Karpas-422 (cell line): ENCODE results near the gene HS3ST6. TPM values are rescaled to one million over a fixed set of nuclear protein-coding genes. Genes with fewer than 3 reads are reported as not detected.
"Not testable (repeated sequence)": the region's sequence is repeated elsewhere in the genome, so short reads cannot be mapped to it uniquely, and the experiment has no call there.

Source experiments
- DNase-seq: peaks from one replicate; pipeline ENCODE4 v3.0.0-alpha.2; 2015
- H2AFZ ChIP-seq: fragments of 200-600 bp; sonication (generic); 2 replicates; pipeline ENCODE4 v1.6.1; 2014; ENCODE audit warnings: antibody characterized with exemption, low read length, mixed read lengths
- H3K27ac ChIP-seq: fragments of 200-600 bp; sonication (generic); 2 replicates; pipeline ENCODE4 v1.5.1; 2014; ENCODE audit warnings: mild to moderate bottlenecking, low read length, moderate library complexity
- H3K27me3 ChIP-seq: fragments of 200-600 bp; sonication (generic); 2 replicates; pipeline ENCODE4 v1.6.1; 2014; ENCODE audit warnings: low read length, mixed read lengths
- H3K36me3 ChIP-seq: fragments of 200-600 bp; sonication (generic); 2 replicates; pipeline ENCODE4 v1.6.1; 2014; ENCODE audit warnings: low read length, mixed read lengths; ENCODE audit not compliant: insufficient read depth
- H3K4me1 ChIP-seq: fragments of 200-600 bp; sonication (generic); 2 replicates; pipeline ENCODE4 v1.6.1; 2014; ENCODE audit warnings: mild to moderate bottlenecking, low read length, mixed read lengths
- H3K4me2 ChIP-seq: fragments of 200-600 bp; sonication (generic); 2 replicates; pipeline ENCODE4 v1.6.1; 2014; ENCODE audit warnings: low read length, low read depth, mild to moderate bottlenecking; ENCODE audit not compliant: poor library complexity, severe bottlenecking
- H3K4me3 ChIP-seq: fragments of 200-600 bp; sonication (generic); 2 replicates; pipeline ENCODE4 v1.5.1; 2014; ENCODE audit warnings: mild to moderate bottlenecking, antibody characterized with exemption, low read length, mixed read lengths
- H3K79me2 ChIP-seq: fragments of 200-600 bp; sonication (generic); 2 replicates; pipeline ENCODE4 v1.6.1; 2014; ENCODE audit warnings: mild to moderate bottlenecking, low read length, mixed read lengths
- H3K9ac ChIP-seq: fragments of 200-600 bp; sonication (generic); 2 replicates; pipeline ENCODE4 v1.6.0; 2014; ENCODE audit warnings: low read length
- H3K9me2 ChIP-seq: fragments of 200-600 bp; sonication (generic), shearing (Covaris generic); replicated peaks from 2 replicates; pipeline ENCODE4 v1.6.0; 2014; ENCODE audit warnings: mild to moderate bottlenecking, low read length, moderate library complexity; ENCODE audit not compliant: insufficient read depth
- H3K9me3 ChIP-seq: fragments of 300-700, 200-600 bp; sonication (generic); 2 replicates; pipeline ENCODE4 v1.6.1; 2014; ENCODE audit warnings: low read length, mixed read lengths
- H4K20me1 ChIP-seq: fragments of 200-600 bp; sonication (generic); 2 replicates; pipeline ENCODE4 v1.6.1; 2014; ENCODE audit warnings: mild to moderate bottlenecking, antibody characterized with exemption, low read length, low read depth; ENCODE audit not compliant: insufficient read depth
- total RNA-seq: library from RNA; depleted of rRNA; stranded (reverse); fragments of >200 nt; shearing (Covaris generic); gene quantifications from 2 replicates; pipeline ENCODE4 v1.2.3, GENCODE V29; 2014; ENCODE audit warnings: low replicate concordance

HS3ST6 gene
- total RNA-seq, 1 experiment from 2014 or later, result not detected

GRCh38 chr16:1961651-1962067 is 43.4 kb upstream of the HS3ST6 start:
- peaks cover 23% of the 10 kb centered on the region for H3K36me3 ChIP-seq
- no peak overlapping the region for H2AFZ ChIP-seq
- no peaks in the 10 kb centered on the region for H3K9me2 ChIP-seq
- H3K4me2 ChIP-seq, result peak overlapping the region; percentile 97
- H3K27me3 ChIP-seq, result no peaks in the 10 kb centered on the region
- H3K9ac ChIP-seq, result peak overlapping the region; percentile 95
- H3K4me3 ChIP-seq, result peak overlapping the region; percentile 81; the same call in 1 of the 2 replicates
- peak overlapping the region; percentile 94 for H3K27ac ChIP-seq
- H3K4me1 ChIP-seq, result peaks cover 45% of the 10 kb centered on the region
- H4K20me1 ChIP-seq, result peaks cover 19% of the 10 kb centered on the region
- DNase-seq, result peak; percentile 85
- no peaks in the 10 kb centered on the region for H3K9me3 ChIP-seq
- H3K79me2 ChIP-seq, result peaks cover 44% of the 10 kb centered on the region

- Histone ChIP-seq H3K79me2 (peaks cover 43% of the 10 kb centered on the region), H3K9me2 (no peaks in the 10 kb centered on the region), H2AFZ (no peak overlapping the region), H3K9me3 (no peaks in the 10 kb centered on the region), H3K9ac (peak overlapping the region; percentile 91), H4K20me1 (peaks cover 19% of the 10 kb centered on the region), H3K4me2 (peak overlapping the region; percentile 97), H3K27me3 (no peaks in the 10 kb centered on the region), H3K4me3 (peak overlapping the region; percentile 80), H3K27ac (peak overlapping the region; percentile 94), H3K4me1 (peaks cover 43% of the 10 kb centered on the region), H3K36me3 (peaks cover 23% of the 10 kb centered on the region)
- DNase-seq, result peak; percentile 88
Observed at GRCh38 chr16:1960665-1961630, 42.7 kb upstream of the HS3ST6 start.

GRCh38 chr16:1959269-1960039 is 41.2 kb upstream of the HS3ST6 start, which contains the start of gene NDUFB10:
NDUFB10 (plus strand) TSS chr16:1959538; CDS start chr16:1959625, 87 bp downstream.
- Histone ChIP-seq H3K9ac (peak within 1 kb of the TSS; percentile 91), H2AFZ (peak within 1 kb of the TSS; percentile 72; the same call in 1 of the 2 replicates), H3K4me1 (peaks cover 40% of the 10 kb centered on the region), H3K9me2 (no peaks in the 10 kb centered on the region), H3K9me3 (no peaks in the 10 kb centered on the region), H3K79me2 (peaks cover 30% of the 10 kb centered on the region), H4K20me1 (peaks cover 19% of the 10 kb centered on the region), H3K36me3 (peaks cover 23% of the 10 kb centered on the region), H3K4me3 (peak within 1 kb of the TSS; percentile 80), H3K27ac (peak within 1 kb of the TSS; percentile 94), H3K27me3 (no peaks in the 10 kb centered on the region), H3K4me2 (peak within 1 kb of the TSS; percentile 97)
- peak; percentile 96 for DNase-seq

- peak overlapping the region; percentile 23 for H3K4me2 ChIP-seq
- H3K36me3 ChIP-seq, result peaks cover 17% of the 10 kb centered on the region
- peaks cover 40% of the 10 kb centered on the region for H3K4me1 ChIP-seq
- peaks cover 12% of the 10 kb centered on the region for H4K20me1 ChIP-seq
- peak overlapping the region; percentile 72; the same call in 1 of the 2 replicates for H2AFZ ChIP-seq
- no peaks in the 10 kb centered on the region for H3K9me3 ChIP-seq
- no peaks in the 10 kb centered on the region for H3K27me3 ChIP-seq
- H3K4me3 ChIP-seq, result no peak overlapping the region; the same call in 1 of the 2 replicates
- H3K9me2 ChIP-seq, result no peaks in the 10 kb centered on the region
- no peak for DNase-seq
- no peak overlapping the region for H3K27ac ChIP-seq
- H3K79me2 ChIP-seq, result peaks cover 23% of the 10 kb centered on the region
- H3K9ac ChIP-seq, result peak overlapping the region; percentile 41
Observed at GRCh38 chr16:1958715-1959268, 40.6 kb upstream of the HS3ST6 start.

- not testable (repeated sequence) for DNase-seq, H4K20me1 ChIP-seq, H3K27me3 ChIP-seq
Observed at GRCh38 chr16:1958143-1958491, 39.9 kb upstream of the HS3ST6 start.

GRCh38 chr16:1957434-1958142 is 39.4 kb upstream of the HS3ST6 start:
- not testable (repeated sequence) for H3K27me3 ChIP-seq, DNase-seq, H3K9me2 ChIP-seq, H4K20me1 ChIP-seq, H3K9ac ChIP-seq, H3K4me2 ChIP-seq, H3K36me3 ChIP-seq, H3K4me3 ChIP-seq, H2AFZ ChIP-seq, H3K9me3 ChIP-seq, H3K27ac ChIP-seq
- peaks cover 28% of the 10 kb centered on the region for H3K4me1 ChIP-seq
- peaks cover 12% of the 10 kb centered on the region for H3K79me2 ChIP-seq

More at GRCh38 chr16:1958143-1958491, 39.9 kb upstream of the HS3ST6 start:
- H3K27ac ChIP-seq, H2AFZ ChIP-seq, H3K9me3 ChIP-seq, H3K9ac ChIP-seq, H3K9me2 ChIP-seq, H3K4me3 ChIP-seq, H3K4me2 ChIP-seq: not testable (repeated sequence)
- H3K79me2 ChIP-seq, result peaks cover 16% of the 10 kb centered on the region
- H3K36me3 ChIP-seq, result peaks cover 11% of the 10 kb centered on the region
- peaks cover 33% of the 10 kb centered on the region for H3K4me1 ChIP-seq

- Histone ChIP-seq H3K27me3 (no peaks in the 10 kb centered on the region), H3K9me3 (no peaks in the 10 kb centered on the region), H4K20me1 (no peaks in the 10 kb centered on the region), H3K79me2 (no peaks in the 10 kb centered on the region), H2AFZ (no peak overlapping the region), H3K4me2 (no peak overlapping the region), H3K36me3 (no peaks in the 10 kb centered on the region), H3K27ac (no peak overlapping the region), H3K4me3 (no peak overlapping the region), H3K4me1 (no peaks in the 10 kb centered on the region; the same call in 1 of the 2 replicates), H3K9ac (no peak overlapping the region), H3K9me2 (no peaks in the 10 kb centered on the region)
- DNase-seq, result no peak
Observed at GRCh38 chr16:1953734-1954133, 35.5 kb upstream of the HS3ST6 start.
